SJSA1 (cell line): ENCODE results near the gene CLEC2A. TPM values are rescaled to one million over a fixed set of nuclear protein-coding genes. Genes with fewer than 3 reads are reported as not detected.

Source experiments
- DNase-seq, 2 experiments: peaks; one replicate each; pipeline ENCODE4 v3.0.0-alpha.2; 2015 to 2020; ENCODE audit warnings: low spot score in 2 of 2, low read depth in 1 of 2
- H3K27ac ChIP-seq: fragments of 250-450 bp; sonication (Bioruptor Pico); 2 replicates; pipeline ENCODE4 v1.5.1; 2020; ENCODE audit warnings: mild to moderate bottlenecking, moderate library complexity
- H3K27me3 ChIP-seq: fragments of 250-450 bp; sonication (Bioruptor Pico); replicated peaks from 2 replicates; pipeline ENCODE4 v1.5.1; 2020; ENCODE audit warnings: mild to moderate bottlenecking, moderate library complexity
- H3K36me3 ChIP-seq: fragments of 250-450 bp; sonication (Bioruptor Pico); 2 replicates; pipeline ENCODE4 v1.5.1; 2020; ENCODE audit warnings: mild to moderate bottlenecking
- H3K4me1 ChIP-seq: fragments of 250-450 bp; sonication (Bioruptor Pico); replicated peaks from 2 replicates; pipeline ENCODE4 v1.6.1; 2021; ENCODE audit warnings: mild to moderate bottlenecking
- H3K4me3 ChIP-seq: fragments of 250-450 bp; sonication (Bioruptor Pico); 2 replicates; pipeline ENCODE4 v1.5.1; 2020; ENCODE audit warnings: mild to moderate bottlenecking
- H3K9me3 ChIP-seq: fragments of 250-450 bp; sonication (Bioruptor Pico); replicated peaks from 2 replicates; pipeline ENCODE4 v1.5.1; 2020; ENCODE audit warnings: mild to moderate bottlenecking
- total RNA-seq: library from RNA; depleted of rRNA; stranded (reverse); fragments of >200 nt; shearing (Covaris generic); gene quantifications from 2 replicates; pipeline ENCODE4 v1.2.3, GENCODE V29; 2014

The CLEC2A gene
- total RNA-seq, 1 experiment from 2014 or later = not detected

DNA sequence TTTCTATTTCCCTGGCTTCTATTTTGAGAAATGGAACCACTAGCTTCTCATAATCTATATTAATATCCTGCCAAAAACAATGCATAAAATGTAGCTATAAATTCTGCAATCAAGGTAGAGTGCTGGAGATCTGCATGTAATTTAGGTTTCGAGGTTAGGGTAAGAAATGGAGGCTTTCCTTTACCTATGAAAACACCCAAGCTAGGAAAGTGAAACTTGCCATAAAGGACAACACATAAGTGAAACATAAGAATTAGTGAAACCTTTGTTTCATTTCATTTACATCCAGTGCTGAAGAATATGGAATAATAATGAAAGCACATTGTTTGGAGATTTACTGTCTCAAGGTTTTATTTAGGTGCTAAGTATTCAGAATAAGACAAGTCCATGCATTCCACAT is 9.7 kb downstream of the CLEC2A start:
- H3K4me3 ChIP-seq = no peak overlapping the region
- no peaks in the 10 kb centered on the region for H3K9me3 ChIP-seq
- DNase-seq = no peak
- no peaks in the 10 kb centered on the region for H3K4me1 ChIP-seq
- H3K27ac ChIP-seq = no peak overlapping the region
- H3K36me3 ChIP-seq = no peaks in the 10 kb centered on the region
- no peaks in the 10 kb centered on the region for H3K27me3 ChIP-seq

- Histone ChIP-seq H3K27me3 (no peaks in the 10 kb centered on the region), H3K36me3 (no peaks in the 10 kb centered on the region), H3K4me3 (no peak overlapping the region), H3K4me1 (no peaks in the 10 kb centered on the region), H3K27ac (no peak overlapping the region), H3K9me3 (no peaks in the 10 kb centered on the region)
- DNase-seq = no peak
These were observed 11.7 kb downstream of the CLEC2A start for GRCh38 chr12:9920451-9920850.

GRCh38 chr12:9919443-9919842 is 12.7 kb downstream of the CLEC2A start:
- DNase-seq = no peak
- Histone ChIP-seq H3K27me3 (no peaks in the 10 kb centered on the region), H3K4me3 (no peak overlapping the region), H3K9me3 (no peaks in the 10 kb centered on the region), H3K4me1 (no peaks in the 10 kb centered on the region), H3K36me3 (no peaks in the 10 kb centered on the region), H3K27ac (no peak overlapping the region)

- peaks cover 13% of the 10 kb centered on the region for H3K9me3 ChIP-seq
- H3K4me1 ChIP-seq = peaks cover 3% of the 10 kb centered on the region; the same call in 1 of the 2 replicates
- H3K27me3 ChIP-seq = no peaks in the 10 kb centered on the region
- H3K27ac ChIP-seq = no peak overlapping the region
- no peak overlapping the region for H3K4me3 ChIP-seq
- no peaks in the 10 kb centered on the region for H3K36me3 ChIP-seq
- DNase-seq = no peak
These were observed 20.5 kb downstream of the CLEC2A start for GRCh38 chr12:9911708-9912107.

- no peaks in the 10 kb centered on the region for H3K36me3 ChIP-seq
- H3K27ac ChIP-seq = no peak overlapping the region
- peaks cover 5% of the 10 kb centered on the region; the same call in 1 of the 2 replicates for H3K4me1 ChIP-seq
- no peak for DNase-seq
- H3K9me3 ChIP-seq = peaks cover 13% of the 10 kb centered on the region
- no peak overlapping the region for H3K4me3 ChIP-seq
- H3K27me3 ChIP-seq = no peaks in the 10 kb centered on the region
These were observed 21.3 kb downstream of the CLEC2A start for GRCh38 chr12:9910716-9911421.

- DNase-seq = no peak
- H3K9me3 ChIP-seq = peaks cover 13% of the 10 kb centered on the region
- H3K4me1 ChIP-seq = peaks cover 5% of the 10 kb centered on the region; the same call in 1 of the 2 replicates
These were observed 22.4 kb downstream of the CLEC2A start for GRCh38 chr12:9909724-9910123.

GRCh38 chr12:9908350-9908749 is 23.8 kb downstream of the CLEC2A start:
- DNase-seq = no peak
- Histone ChIP-seq H3K4me3 (no peak overlapping the region), H3K27ac (no peak overlapping the region), H3K36me3 (no peaks in the 10 kb centered on the region), H3K27me3 (no peaks in the 10 kb centered on the region), H3K4me1 (peaks cover 5% of the 10 kb centered on the region; the same call in 1 of the 2 replicates), H3K9me3 (peaks cover 13% of the 10 kb centered on the region)

More at GRCh38 chr12:9909724-9910123, 22.4 kb downstream of the CLEC2A start:
- H3K27ac ChIP-seq = no peak overlapping the region
- H3K27me3 ChIP-seq = no peaks in the 10 kb centered on the region
- H3K36me3 ChIP-seq = no peaks in the 10 kb centered on the region
- H3K4me3 ChIP-seq = no peak overlapping the region

GRCh38 chr12:9907769-9908168 is 24.4 kb downstream of the CLEC2A start:
- H3K27me3 ChIP-seq = no peaks in the 10 kb centered on the region
- H3K4me1 ChIP-seq = peaks cover 5% of the 10 kb centered on the region; the same call in 1 of the 2 replicates
- H3K4me3 ChIP-seq = no peak overlapping the region
- peaks cover 13% of the 10 kb centered on the region for H3K9me3 ChIP-seq
- no peak for DNase-seq
- no peaks in the 10 kb centered on the region for H3K36me3 ChIP-seq
- H3K27ac ChIP-seq = no peak overlapping the region

GRCh38 chr12:9906873-9907272 is 25.3 kb downstream of the CLEC2A start:
- Histone ChIP-seq H3K4me3 (no peak overlapping the region), H3K4me1 (peaks cover 5% of the 10 kb centered on the region; the same call in 1 of the 2 replicates), H3K27me3 (no peaks in the 10 kb centered on the region), H3K9me3 (peaks cover 13% of the 10 kb centered on the region), H3K27ac (no peak overlapping the region), H3K36me3 (no peaks in the 10 kb centered on the region)
- no peak for DNase-seq

GRCh38 chr12:9902539-9903228 is 29.5 kb downstream of the CLEC2A start:
- DNase-seq = no peak
- H3K4me1 ChIP-seq = peaks cover 5% of the 10 kb centered on the region; the same call in 1 of the 2 replicates
- H3K9me3 ChIP-seq = no peaks in the 10 kb centered on the region
- no peak overlapping the region for H3K27ac ChIP-seq
- H3K36me3 ChIP-seq = no peaks in the 10 kb centered on the region
- H3K27me3 ChIP-seq = no peaks in the 10 kb centered on the region
- H3K4me3 ChIP-seq = no peak overlapping the region

GRCh38 chr12:9900930-9901329 is 31.2 kb downstream of the CLEC2A start:
- Histone ChIP-seq H3K27ac (no peak overlapping the region), H3K4me3 (no peak overlapping the region), H3K36me3 (no peaks in the 10 kb centered on the region), H3K4me1 (no peaks in the 10 kb centered on the region), H3K27me3 (no peaks in the 10 kb centered on the region), H3K9me3 (no peaks in the 10 kb centered on the region)
- DNase-seq = no peak

DNA sequence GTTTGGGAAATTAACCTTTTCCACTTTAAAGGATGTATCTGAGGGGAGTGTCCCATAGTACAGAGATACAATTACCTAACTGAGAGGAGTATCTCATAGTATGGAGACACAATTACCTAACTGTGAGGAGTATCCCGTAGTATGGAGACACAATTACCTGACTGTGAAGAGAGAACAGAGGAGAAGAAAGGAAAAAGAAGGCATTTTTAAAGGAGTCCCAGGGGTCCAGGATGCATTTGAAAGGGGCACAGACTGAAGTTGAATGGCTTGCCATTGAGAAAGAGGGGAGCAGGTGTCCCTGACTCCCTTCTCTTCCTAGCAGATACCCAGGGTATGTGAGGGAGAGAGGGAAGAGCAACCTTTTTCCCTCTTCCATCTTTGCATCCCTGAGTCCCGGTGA is 33.0 kb downstream of the CLEC2A start:
- Histone ChIP-seq H3K4me1 (no peaks in the 10 kb centered on the region), H3K27ac (no peak overlapping the region), H3K9me3 (no peaks in the 10 kb centered on the region), H3K4me3 (no peak overlapping the region), H3K27me3 (no peaks in the 10 kb centered on the region), H3K36me3 (no peaks in the 10 kb centered on the region)
- DNase-seq = no peak

DNA sequence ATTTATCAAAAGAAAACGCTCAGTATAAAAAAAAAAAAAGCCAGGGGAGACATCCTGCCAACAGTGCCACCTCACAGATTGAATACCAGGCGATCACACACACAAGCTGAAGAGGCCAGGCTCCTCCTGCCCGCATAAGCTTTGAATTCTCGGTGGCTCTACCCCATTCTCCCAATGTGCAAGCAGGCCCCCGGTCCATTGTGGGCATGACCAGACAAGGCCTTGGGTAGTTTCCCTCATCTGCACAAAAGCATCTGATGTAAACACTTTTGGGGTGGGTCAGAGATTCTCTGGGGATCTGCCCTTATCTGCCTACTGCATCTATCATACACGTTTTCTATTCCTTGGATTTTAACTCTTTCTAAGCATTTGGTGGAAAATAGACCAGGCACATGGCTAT is 34.6 kb downstream of the CLEC2A start:
- Histone ChIP-seq H3K27ac (no peak overlapping the region), H3K27me3 (no peaks in the 10 kb centered on the region), H3K4me3 (no peak overlapping the region), H3K4me1 (no peaks in the 10 kb centered on the region), H3K36me3 (no peaks in the 10 kb centered on the region), H3K9me3 (no peaks in the 10 kb centered on the region)
- DNase-seq = no peak

DNA sequence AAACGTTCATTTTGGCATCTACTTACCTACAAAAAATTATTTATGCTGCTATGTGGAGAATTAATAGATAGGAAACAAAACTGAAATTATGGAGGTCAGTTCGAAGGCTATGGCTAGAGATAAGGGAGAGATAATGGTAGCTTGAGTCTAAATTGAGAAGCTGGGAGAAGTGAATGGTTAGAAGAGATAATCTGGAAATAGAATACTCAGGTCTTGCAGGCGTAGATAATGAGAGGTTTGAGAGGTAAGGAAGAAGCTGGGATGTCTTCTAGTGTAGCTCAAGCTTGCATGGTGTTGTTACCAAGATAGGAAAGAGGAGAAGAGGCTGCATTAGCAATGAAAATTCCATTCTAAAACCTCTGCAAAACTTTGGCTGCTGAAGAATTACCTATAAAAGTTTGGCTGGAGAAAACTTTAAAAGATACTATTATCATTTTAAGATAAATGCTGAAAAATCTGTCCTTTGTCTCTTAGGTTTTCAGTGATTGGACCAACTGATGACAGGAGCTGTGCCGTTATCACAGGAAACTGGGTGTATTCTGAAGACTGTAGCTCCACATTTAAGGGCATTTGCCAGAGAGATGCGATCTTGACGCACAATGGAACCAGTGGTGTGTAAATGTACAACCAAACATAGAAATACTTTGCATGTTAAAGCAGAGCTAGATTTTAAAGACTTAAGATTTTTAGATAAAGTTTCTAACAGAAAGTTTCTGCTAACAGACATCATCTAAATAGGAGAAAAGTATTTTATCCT is 36.8 kb downstream of the CLEC2A start:
- H3K27me3 ChIP-seq = no peaks in the 10 kb centered on the region
- no peaks in the 10 kb centered on the region for H3K36me3 ChIP-seq
- no peak overlapping the region for H3K27ac ChIP-seq
- no peak for DNase-seq
- H3K4me1 ChIP-seq = no peaks in the 10 kb centered on the region
- no peak overlapping the region for H3K4me3 ChIP-seq
- H3K9me3 ChIP-seq = no peaks in the 10 kb centered on the region
